H9 (cell line): ENCODE measurements around the gene PARD3. TPM values are rescaled to one million over a fixed set of nuclear protein-coding genes. Genes with fewer than 3 reads are reported as not detected.

Source experiments
- DNase-seq: peaks from one replicate; pipeline ENCODE4 v3.0.0-alpha.2; 2017
- H2AFZ ChIP-seq: one replicate; pipeline ENCODE4 v1.6.1; 2013; ENCODE audit warnings: mild to moderate bottlenecking, low read length, control low read depth, moderate library complexity
- H2AK5ac ChIP-seq: 2 replicates; pipeline ENCODE4 v1.6.1; 2013; ENCODE audit warnings: low read length, control low read depth, mixed read lengths; ENCODE audit not compliant: insufficient read length
- H2BK120ac ChIP-seq: one replicate; pipeline ENCODE4 v1.6.1; 2013; ENCODE audit warnings: low read depth, mild to moderate bottlenecking, low read length, control low read depth, inconsistent platforms; ENCODE audit not compliant: poor library complexity, severe bottlenecking
- H2BK12ac ChIP-seq: 2 replicates; pipeline ENCODE4 v1.6.1; 2013; ENCODE audit warnings: low read length, control low read depth, mixed read lengths, low read depth; ENCODE audit not compliant: insufficient read length
- H2BK15ac ChIP-seq: 2 replicates; pipeline ENCODE4 v1.6.1; 2013; ENCODE audit warnings: low read depth, low read length, control low read depth
- H2BK20ac ChIP-seq: one replicate; pipeline ENCODE4 v1.6.1; 2013; ENCODE audit warnings: low read depth, mild to moderate bottlenecking, low read length, control low read depth, inconsistent platforms; ENCODE audit not compliant: poor library complexity, severe bottlenecking
- H2BK5ac ChIP-seq: 2 replicates; pipeline ENCODE4 v1.6.1; 2013; ENCODE audit warnings: low read length, control low read depth, mixed read lengths; ENCODE audit not compliant: insufficient read length
- H3K14ac ChIP-seq: 2 replicates; pipeline ENCODE4 v1.6.1; 2013; ENCODE audit warnings: low read length, control low read depth; ENCODE audit not compliant: insufficient read depth
- H3K18ac ChIP-seq: 2 replicates; pipeline ENCODE4 v1.6.1; 2013; ENCODE audit warnings: low read depth, mild to moderate bottlenecking, mixed read lengths, low read length, control low read depth; ENCODE audit not compliant: insufficient read length
- H3K23ac ChIP-seq: 2 replicates; pipeline ENCODE4 v1.6.1; 2013; ENCODE audit warnings: low read length, control low read depth, mixed read lengths, low read depth; ENCODE audit not compliant: insufficient read length
- H3K23me2 ChIP-seq: 2 replicates; pipeline ENCODE4 v1.6.1; 2013; ENCODE audit warnings: low read depth, mild to moderate bottlenecking, mixed read lengths, low read length, control low read depth; ENCODE audit not compliant: insufficient read length, poor library complexity, severe bottlenecking
- H3K27ac ChIP-seq: 2 replicates; pipeline ENCODE4 v1.5.1; 2013; ENCODE audit warnings: low read length, control low read depth, mixed read lengths, low read depth; ENCODE audit not compliant: insufficient read length
- H3K27me3 ChIP-seq: 2 replicates; pipeline ENCODE4 v1.6.1; 2013; ENCODE audit warnings: low read length, control low read depth, inconsistent platforms; ENCODE audit not compliant: insufficient read depth
- H3K4ac ChIP-seq: 2 replicates; pipeline ENCODE4 v1.6.1; 2013; ENCODE audit warnings: low read depth, mild to moderate bottlenecking, control low read depth, inconsistent platforms, low read length, moderate library complexity
- H3K4me1 ChIP-seq: 2 replicates; pipeline ENCODE4 v1.6.1; 2013; ENCODE audit warnings: low read length, control low read depth, inconsistent platforms; ENCODE audit not compliant: insufficient read depth
- H3K4me2 ChIP-seq: 2 replicates; pipeline ENCODE4 v1.6.1; 2013; ENCODE audit warnings: low read length, control low read depth, mixed read lengths; ENCODE audit not compliant: insufficient read length, insufficient read depth
- H3K56ac ChIP-seq: 2 replicates; pipeline ENCODE4 v1.6.1; 2013; ENCODE audit warnings: low read depth, mild to moderate bottlenecking, mixed read lengths, low read length, control low read depth; ENCODE audit not compliant: insufficient read length
- H3K79me1 ChIP-seq: 2 replicates; pipeline ENCODE4 v1.6.1; 2013; ENCODE audit warnings: low read depth, mild to moderate bottlenecking, moderate library complexity, low read length, control low read depth, inconsistent platforms; ENCODE audit not compliant: insufficient read depth, poor library complexity, severe bottlenecking
- H3K79me2 ChIP-seq: 2 replicates; pipeline ENCODE4 v1.6.1; 2013; ENCODE audit warnings: low read length, control low read depth, inconsistent platforms; ENCODE audit not compliant: insufficient read depth
- H3K9ac ChIP-seq: 2 replicates; pipeline ENCODE4 v1.6.1; 2013; ENCODE audit warnings: low read length, control low read depth, mixed read lengths; ENCODE audit not compliant: insufficient read length; ENCODE audit errors: extremely low read depth
- H3K9me3 ChIP-seq: one replicate; pipeline ENCODE4 v1.6.1; 2013; ENCODE audit warnings: low read depth, low read length, inconsistent platforms; ENCODE audit not compliant: control insufficient read depth
- H3T11ph ChIP-seq: one replicate; pipeline ENCODE4 v1.6.1; 2013; ENCODE audit warnings: mild to moderate bottlenecking, low read length, control low read depth, inconsistent platforms
- H4K20me1 ChIP-seq: one replicate; pipeline ENCODE4 v1.6.1; 2013; ENCODE audit not compliant: control insufficient read depth, insufficient read length, insufficient read depth
- H4K5ac ChIP-seq: 2 replicates; pipeline ENCODE4 v1.6.1; 2013; ENCODE audit warnings: low read depth, mild to moderate bottlenecking, mixed read lengths, low read length, control low read depth; ENCODE audit not compliant: insufficient read length
- H4K8ac ChIP-seq: replicated peaks from 2 replicates; pipeline ENCODE4 v1.6.1; 2013; ENCODE audit warnings: low read length, control low read depth, mixed read lengths, low read depth; ENCODE audit not compliant: insufficient read length
- H4K91ac ChIP-seq: 2 replicates; pipeline ENCODE4 v1.6.1; 2013; ENCODE audit warnings: low read depth, mild to moderate bottlenecking, moderate library complexity, mixed read lengths, low read length, control low read depth; ENCODE audit not compliant: insufficient read length
- H3K27ac Mint-ChIP-seq, 3 experiments: 2 replicates in 2 of 3; 3 replicates in 1 of 3; pipeline ENCODE4 v1.8.0; 2020 to 2021; ENCODE audit warnings: mixed read lengths in 3 of 3, mild to moderate bottlenecking in 1 of 3, moderate library complexity in 1 of 3
- H3K27me3 Mint-ChIP-seq: 2 replicates; pipeline ENCODE4 v1.8.0; 2021; ENCODE audit warnings: low read depth, mild to moderate bottlenecking, moderate library complexity, mixed read lengths
- H3K36me3 Mint-ChIP-seq, 3 experiments: 2 replicates in 2 of 3; 3 replicates in 1 of 3; pipeline ENCODE4 v1.8.0; 2020 to 2021; ENCODE audit warnings: low read depth in 3 of 3, mixed read lengths in 3 of 3; ENCODE audit not compliant: insufficient read depth in 1 of 3
- H3K4me1 Mint-ChIP-seq, 2 experiments: 2 replicates each; pipeline ENCODE4 v1.8.0; 2020; ENCODE audit warnings: mixed read lengths in 2 of 2
- H3K4me3 Mint-ChIP-seq, 2 experiments: 2 replicates in 1 of 2; 3 replicates in 1 of 2; pipeline ENCODE4 v1.8.0; 2020 to 2021; ENCODE audit warnings: mild to moderate bottlenecking in 2 of 2, mixed read lengths in 2 of 2, moderate library complexity in 1 of 2
- H3K9me3 Mint-ChIP-seq, 2 experiments: 2 replicates in 1 of 2; 3 replicates in 1 of 2; pipeline ENCODE4 v1.8.0; 2020; ENCODE audit warnings: mild to moderate bottlenecking in 2 of 2, mixed read lengths in 2 of 2, moderate library complexity in 1 of 2
- WGBS: extraction: QIAGEN DNeasy Blood & Tissue Kit; methylation state at CpG from one replicate; pipeline ENCODE4 v1.1.7; 2013; ENCODE audit warnings: missing lambda C conversion rate, low lambda C conversion rate, mixed read lengths; ENCODE audit not compliant: insufficient read length; ENCODE audit errors: extremely low coverage; 5-methylcytosine and 5-hydroxymethylcytosine counted together
- total RNA-seq: library from RNA; stranded (reverse); gene quantifications from 2 replicates; pipeline ENCODE4 v1.2.1, GENCODE V29; 2021
- TF ChIP-seq, protein P1 (sequence below): fragments of 200-600 bp; sonication (generic); conservative IDR thresholded peaks from 3 replicates; pipeline ENCODE4 v1.8.0; 2021; ENCODE audit warnings: antibody characterized with exemption, mild to moderate bottlenecking

The PARD3 gene
- total RNA-seq, 1 experiment from 2014 or later = 44.7 TPM

DNA sequence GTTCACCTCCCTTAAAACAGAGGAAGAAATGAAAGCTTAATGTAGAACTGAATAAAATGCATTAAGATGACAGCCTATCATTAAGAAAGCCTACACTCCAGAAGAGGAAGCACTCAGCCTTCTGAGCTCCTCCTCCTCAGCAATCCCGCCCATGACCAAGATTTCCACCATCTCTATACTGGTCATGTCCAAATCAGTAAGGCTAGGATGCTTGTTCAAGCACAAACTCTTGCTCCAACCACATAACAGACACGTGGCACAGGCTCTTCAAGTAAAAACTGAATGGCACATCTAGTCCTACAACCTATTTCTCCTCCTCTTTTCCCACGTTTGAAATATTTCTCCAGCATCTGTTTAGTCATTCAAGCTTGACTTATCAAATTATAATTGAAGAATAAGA is 454.1 kb downstream of the PARD3 start:
- Histone ChIP-seq H3T11ph (no peak overlapping the region), H3K27me3 (no peaks in the 10 kb centered on the region), H2BK20ac (no peak overlapping the region), H4K20me1 (no peaks in the 10 kb centered on the region), H2BK5ac (no peak overlapping the region), H2BK15ac (no peak overlapping the region), H2BK120ac (no peak overlapping the region), H3K27ac (no peak overlapping the region), H3K14ac (no peak overlapping the region), H3K79me1 (no peaks in the 10 kb centered on the region), H3K18ac (no peak overlapping the region), H3K23ac (no peak overlapping the region), H2BK12ac (no peak overlapping the region), H3K9ac (no peak overlapping the region), H3K4ac (no peak overlapping the region), H3K56ac (no peak overlapping the region), H3K79me2 (no peaks in the 10 kb centered on the region), H4K5ac (no peak overlapping the region), H3K4me2 (no peak overlapping the region), H3K9me3 (no peaks in the 10 kb centered on the region), H4K8ac (no peak overlapping the region), H4K91ac (no peak overlapping the region), H2AK5ac (no peak overlapping the region), H3K4me1 (no peaks in the 10 kb centered on the region), H2AFZ (no peak overlapping the region), H3K23me2 (no peaks in the 10 kb centered on the region)
- TF ChIP-seq, protein P1, sequence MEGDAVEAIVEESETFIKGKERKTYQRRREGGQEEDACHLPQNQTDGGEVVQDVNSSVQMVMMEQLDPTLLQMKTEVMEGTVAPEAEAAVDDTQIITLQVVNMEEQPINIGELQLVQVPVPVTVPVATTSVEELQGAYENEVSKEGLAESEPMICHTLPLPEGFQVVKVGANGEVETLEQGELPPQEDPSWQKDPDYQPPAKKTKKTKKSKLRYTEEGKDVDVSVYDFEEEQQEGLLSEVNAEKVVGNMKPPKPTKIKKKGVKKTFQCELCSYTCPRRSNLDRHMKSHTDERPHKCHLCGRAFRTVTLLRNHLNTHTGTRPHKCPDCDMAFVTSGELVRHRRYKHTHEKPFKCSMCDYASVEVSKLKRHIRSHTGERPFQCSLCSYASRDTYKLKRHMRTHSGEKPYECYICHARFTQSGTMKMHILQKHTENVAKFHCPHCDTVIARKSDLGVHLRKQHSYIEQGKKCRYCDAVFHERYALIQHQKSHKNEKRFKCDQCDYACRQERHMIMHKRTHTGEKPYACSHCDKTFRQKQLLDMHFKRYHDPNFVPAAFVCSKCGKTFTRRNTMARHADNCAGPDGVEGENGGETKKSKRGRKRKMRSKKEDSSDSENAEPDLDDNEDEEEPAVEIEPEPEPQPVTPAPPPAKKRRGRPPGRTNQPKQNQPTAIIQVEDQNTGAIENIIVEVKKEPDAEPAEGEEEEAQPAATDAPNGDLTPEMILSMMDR = no peak
- no CpG with 5 or more reads among the region's 3 CpGs for WGBS
- Mint-ChIP-seq H3K27me3 (no peaks in the 10 kb centered on the region), H3K36me3 (peaks cover 2 to 12% (median 5%) of the 10 kb centered on the region in 3 experiments; a peak in 5 of 7 replicates), H3K27ac (no peak overlapping the region), H3K4me1 (peaks cover 3 to 4% of the 10 kb centered on the region in 2 experiments; a peak in 1 of 4 replicates), H3K9me3 (no peaks in the 10 kb centered on the region), H3K4me3 (no peak overlapping the region)
- no peak for DNase-seq
